Osteocyte (in vitro differentiated cells): ENCODE data around the gene KRT13. TPM values are rescaled to one million over a fixed set of nuclear protein-coding genes. Genes with fewer than 3 reads are reported as not detected.

Experiments used
- DNase-seq: peaks from one replicate; pipeline ENCODE4 v3.0.0; 2021; ENCODE audit warnings: mixed read lengths; ENCODE audit not compliant: unreplicated experiment; ENCODE audit errors: extremely low spot score
- H3K27ac Mint-ChIP-seq: one replicate; pipeline ENCODE4 v1.8.0; 2021; ENCODE audit warnings: mild to moderate bottlenecking, mixed read lengths; ENCODE audit not compliant: unreplicated experiment
- H3K27me3 Mint-ChIP-seq: one replicate; pipeline ENCODE4 v1.8.0; 2021; ENCODE audit warnings: mixed read lengths; ENCODE audit not compliant: unreplicated experiment
- H3K36me3 Mint-ChIP-seq: one replicate; pipeline ENCODE4 v1.8.0; 2021; ENCODE audit warnings: mixed read lengths; ENCODE audit not compliant: unreplicated experiment
- H3K4me1 Mint-ChIP-seq: one replicate; pipeline ENCODE4 v1.8.0; 2021; ENCODE audit warnings: mixed read lengths; ENCODE audit not compliant: unreplicated experiment
- H3K4me3 Mint-ChIP-seq: one replicate; pipeline ENCODE4 v1.8.0; 2021; ENCODE audit warnings: mild to moderate bottlenecking, moderate library complexity, mixed read lengths; ENCODE audit not compliant: unreplicated experiment
- H3K9me3 Mint-ChIP-seq: one replicate; pipeline ENCODE4 v1.8.0; 2021; ENCODE audit warnings: mixed read lengths; ENCODE audit not compliant: unreplicated experiment
- CTCF ChIP-seq: fragments of 200-600 bp; sonication (generic); IDR thresholded peaks from 2 replicates; pipeline ENCODE4 v1.5.0; 2021; ENCODE audit warnings: antibody characterized with exemption, mild to moderate bottlenecking, moderate library complexity
- total RNA-seq: library from RNA; stranded (reverse); gene quantifications from 2 replicates; pipeline ENCODE4 v1.2.1, GENCODE V29; 2021

Gene KRT13
- total RNA-seq, 1 donor from 2014 or later = not detected

GRCh38 chr17:41512546-41513167 is 7.2 kb upstream of the KRT13 start:
- TF ChIP-seq CTCF = no peak
- Mint-ChIP-seq H3K4me1 (no peaks in the 10 kb centered on the region), H3K27me3 (no peaks in the 10 kb centered on the region), H3K27ac (no peak overlapping the region), H3K4me3 (no peak overlapping the region), H3K36me3 (no peaks in the 10 kb centered on the region), H3K9me3 (no peaks in the 10 kb centered on the region)
- DNase-seq = no peak

DNA sequence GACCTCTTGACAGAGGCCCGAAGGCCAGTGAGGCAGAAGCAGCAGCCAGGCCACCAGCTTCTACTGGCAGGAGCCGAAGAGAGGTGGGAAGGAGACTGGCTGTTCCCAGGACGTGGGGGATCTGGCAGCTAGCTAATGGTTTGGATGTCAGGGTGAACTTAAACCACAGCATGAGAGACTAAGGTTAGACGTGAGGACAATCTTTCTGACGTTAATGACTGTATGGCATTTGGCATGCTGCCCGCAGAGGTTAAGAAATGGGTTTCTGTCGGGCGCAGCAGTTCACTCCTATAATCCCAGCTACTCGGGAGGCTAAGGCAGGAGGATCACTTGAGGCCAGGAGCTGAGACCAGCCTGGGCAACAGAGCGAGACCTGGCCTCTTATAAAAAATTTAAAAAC is 6.3 kb upstream of the KRT13 start:
- no peak overlapping the region for H3K4me3 Mint-ChIP-seq
- DNase-seq = no peak
- H3K9me3 Mint-ChIP-seq = no peaks in the 10 kb centered on the region
- H3K36me3 Mint-ChIP-seq = no peaks in the 10 kb centered on the region
- TF ChIP-seq CTCF = no peak
- H3K4me1 Mint-ChIP-seq = no peaks in the 10 kb centered on the region
- H3K27me3 Mint-ChIP-seq = no peaks in the 10 kb centered on the region
- no peak overlapping the region for H3K27ac Mint-ChIP-seq

- DNase-seq = no peak
- H3K4me3 Mint-ChIP-seq = no peak overlapping the region
- H3K36me3 Mint-ChIP-seq = no peaks in the 10 kb centered on the region
- H3K27me3 Mint-ChIP-seq = no peaks in the 10 kb centered on the region
- H3K9me3 Mint-ChIP-seq = no peaks in the 10 kb centered on the region
- H3K4me1 Mint-ChIP-seq = no peaks in the 10 kb centered on the region
- TF ChIP-seq CTCF = no peak
- no peak overlapping the region for H3K27ac Mint-ChIP-seq
These were observed 5.7 kb upstream of the KRT13 start for GRCh38 chr17:41511116-41511515.

DNA sequence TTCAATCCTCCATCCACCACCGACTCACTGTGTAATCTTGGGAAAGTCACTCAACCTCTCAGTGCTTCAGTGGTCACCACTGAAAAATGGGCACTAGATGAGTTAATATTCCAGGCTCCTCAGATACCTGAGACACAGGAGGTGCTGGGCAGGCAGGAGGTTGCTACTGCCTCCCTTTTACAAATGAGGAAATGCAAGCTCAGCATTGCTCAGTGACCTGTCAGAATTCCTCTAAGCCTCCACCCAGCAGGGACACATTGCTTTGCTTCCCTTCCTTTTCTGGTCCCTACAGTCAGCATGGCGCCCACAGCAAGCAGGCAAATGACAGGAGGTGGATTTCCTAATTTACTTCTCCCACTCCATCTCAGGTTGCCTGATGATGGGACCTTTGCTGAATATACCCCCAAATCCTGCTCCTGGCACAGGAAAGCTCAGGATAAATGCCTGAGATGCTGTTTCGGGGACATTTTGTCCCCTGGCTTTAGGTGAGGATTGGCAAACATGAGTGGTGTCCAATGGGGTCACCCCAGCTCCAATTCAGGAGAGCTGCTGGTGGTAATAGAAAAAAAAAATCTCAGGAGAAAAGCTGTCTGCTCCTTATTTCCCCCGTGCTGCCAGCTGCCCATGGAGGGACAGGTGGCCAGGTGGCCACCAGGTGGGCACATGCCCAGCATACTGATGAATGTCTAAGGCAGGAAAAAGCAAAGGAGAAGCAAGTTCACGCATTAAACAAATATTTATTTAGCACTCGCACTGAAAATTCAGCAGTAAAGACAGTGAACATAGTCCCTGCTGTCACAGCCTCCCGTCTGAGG is 5.0 kb upstream of the KRT13 start:
- no peak for TF ChIP-seq CTCF
- no peak for DNase-seq
- Mint-ChIP-seq H3K36me3 (no peaks in the 10 kb centered on the region), H3K27ac (no peak overlapping the region), H3K9me3 (no peaks in the 10 kb centered on the region), H3K27me3 (no peaks in the 10 kb centered on the region), H3K4me3 (no peak overlapping the region), H3K4me1 (no peaks in the 10 kb centered on the region)

GRCh38 chr17:41507315-41507880 is 2.0 kb upstream of the KRT13 start:
- Mint-ChIP-seq H3K9me3 (no peaks in the 10 kb centered on the region), H3K36me3 (no peaks in the 10 kb centered on the region), H3K4me3 (no peak overlapping the region), H3K27me3 (no peaks in the 10 kb centered on the region), H3K4me1 (no peaks in the 10 kb centered on the region), H3K27ac (no peak overlapping the region)
- DNase-seq = no peak
- no peak for TF ChIP-seq CTCF
